ENCODE results near the gene CD63.

DNA sequence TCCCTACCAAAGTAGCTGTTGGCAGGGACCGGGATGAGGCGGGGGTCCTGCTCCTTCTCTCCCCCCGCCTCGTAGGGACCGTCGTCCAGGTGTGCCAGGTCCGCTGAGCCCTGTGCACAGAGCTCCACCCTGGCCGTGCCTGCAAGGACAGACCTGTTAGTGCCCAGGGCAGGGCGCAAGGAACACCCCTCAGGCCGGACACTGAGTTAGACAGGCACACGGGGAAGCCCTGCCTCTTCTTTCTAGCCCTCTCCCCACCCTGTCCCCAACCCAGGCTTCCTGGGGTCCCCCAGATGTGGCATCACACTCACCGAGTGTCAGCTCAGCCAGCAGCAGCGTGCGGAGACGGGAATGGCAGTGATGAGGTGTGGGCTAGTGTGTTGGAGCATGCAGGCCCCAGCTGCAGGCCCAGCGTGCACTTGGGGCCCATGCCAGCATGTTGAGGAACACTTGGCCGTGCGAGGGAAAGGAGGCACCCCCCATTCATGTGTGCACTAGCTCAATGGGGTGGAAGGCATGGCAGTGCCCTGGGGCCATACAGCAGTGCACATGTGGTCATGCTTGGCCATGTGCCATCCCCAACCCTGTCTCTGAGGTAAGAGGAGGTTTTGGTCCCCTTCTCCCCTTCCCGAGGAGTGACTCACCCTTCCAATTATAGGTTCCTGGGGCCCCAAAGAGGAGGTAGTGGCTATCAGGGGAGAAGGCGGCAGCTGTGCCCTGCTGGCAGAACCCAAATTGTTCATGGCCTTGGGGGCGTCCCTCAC, 28.4 kb downstream of the CD63 start:
- TF ChIP-seq RAD21 (CRISPR knock-in tag; conservative IDR thresholded peaks at IDR 0.05 in 1 of 2, IDR thresholded peaks at IDR 0.05 in 1 of 2) (no peak), ZBTB11 (CRISPR knock-in tag; IDR thresholded peaks at IDR 0.05) (no peak)

Measured in K562 (cell line).